Tibial artery (tissue), 4 donors: ENCODE data around the gene CABLES1.

Experiments used
- DNase-seq, 2 donors: peaks; one replicate each; pipeline ENCODE4 v3.0.0-alpha.2; 2019
- H3K27ac ChIP-seq, 2 donors: fragments of 200-600 bp; sonication (generic) in 1 of 2; 1 replicate in 1 of 2; 2 replicates in 1 of 2; pipeline ENCODE4 v1.5.1; 2018 to 2019; ENCODE audit warnings: mild to moderate bottlenecking in 1 of 2
- H3K27me3 ChIP-seq, 2 donors: fragments of 200-600 bp; sonication (generic) in 1 of 2; one replicate each; pipeline versions ENCODE4 v1.5.1 to v1.6.0; 2016 to 2019
- H3K36me3 ChIP-seq, 3 donors: fragments of 200-600 bp; sonication (generic) in 2 of 3; one replicate each; pipeline ENCODE4 v1.5.1; 2016 to 2019; ENCODE audit warnings: mild to moderate bottlenecking in 2 of 3
- H3K4me1 ChIP-seq, 4 donors: fragments of 200-600 bp; sonication (generic) in 2 of 4; 1 replicate in 3 of 4; 2 replicates in 1 of 4; pipeline ENCODE4 v1.5.1; 2016 to 2019
- H3K4me3 ChIP-seq, 2 donors: fragments of 200-600 bp; sonication (generic) in 1 of 2; 1 replicate in 1 of 2; 2 replicates in 1 of 2; pipeline ENCODE4 v1.5.1; 2018 to 2019; ENCODE audit warnings: mild to moderate bottlenecking in 2 of 2
- H3K9me3 ChIP-seq, 3 donors: fragments of 200-600 bp; sonication (generic) in 1 of 3; one replicate each; pipeline ENCODE4 v1.5.1; 2016 to 2019
- intact Hi-C: fragments of 100-400 bp; cut with DNase I; formaldehyde crosslinking; loops from one replicate; pipeline ENCODE4 v1.15.0; 2023; ENCODE audit warnings: low total_unique reads
- TF ChIP-seq, protein P1 (sequence below), 2 experiments: fragments of 200-600 bp in 1 of 2; fragments of 450-650 bp in 1 of 2; IDR thresholded peaks; one replicate each; pipeline ENCODE4 v1.5.1; 2017 to 2019; ENCODE audit warnings: antibody characterized with exemption in 2 of 2, mild to moderate bottlenecking in 1 of 2, moderate library complexity in 1 of 2

The CABLES1 gene

DNA sequence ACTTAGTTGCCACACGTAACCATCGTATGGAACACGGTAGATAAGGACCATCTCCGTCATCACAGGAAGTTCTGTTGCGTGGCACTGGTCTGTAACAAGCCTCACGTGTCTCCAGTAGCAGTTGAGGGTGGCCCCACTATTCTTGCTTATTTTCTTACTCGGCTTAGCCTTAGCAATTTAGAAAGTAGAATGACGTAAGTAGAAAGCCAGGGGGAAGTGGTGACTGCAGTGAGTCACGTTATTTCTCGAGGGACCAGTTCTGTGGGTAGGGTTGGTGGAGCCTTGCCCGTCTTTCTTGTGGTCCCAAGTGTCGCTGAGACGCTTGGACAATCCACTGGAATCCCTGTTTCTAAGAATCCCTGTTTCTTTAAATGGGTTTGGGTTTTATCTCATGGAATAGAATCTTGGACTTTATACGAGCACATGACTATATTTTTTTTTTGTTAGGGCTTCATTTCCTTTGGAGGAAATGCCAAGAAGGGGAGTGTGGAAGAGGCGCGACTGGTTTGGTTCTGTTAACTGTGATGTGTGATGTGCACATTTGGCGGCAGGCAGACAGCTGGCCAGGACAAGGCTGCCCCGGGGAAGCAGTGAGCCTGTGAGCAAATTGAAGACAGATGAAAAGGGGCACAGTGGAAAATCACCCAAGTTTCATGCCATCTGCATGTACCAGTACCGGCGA, 96.2 kb downstream of the CABLES1 start:
- TF ChIP-seq, protein P1, sequence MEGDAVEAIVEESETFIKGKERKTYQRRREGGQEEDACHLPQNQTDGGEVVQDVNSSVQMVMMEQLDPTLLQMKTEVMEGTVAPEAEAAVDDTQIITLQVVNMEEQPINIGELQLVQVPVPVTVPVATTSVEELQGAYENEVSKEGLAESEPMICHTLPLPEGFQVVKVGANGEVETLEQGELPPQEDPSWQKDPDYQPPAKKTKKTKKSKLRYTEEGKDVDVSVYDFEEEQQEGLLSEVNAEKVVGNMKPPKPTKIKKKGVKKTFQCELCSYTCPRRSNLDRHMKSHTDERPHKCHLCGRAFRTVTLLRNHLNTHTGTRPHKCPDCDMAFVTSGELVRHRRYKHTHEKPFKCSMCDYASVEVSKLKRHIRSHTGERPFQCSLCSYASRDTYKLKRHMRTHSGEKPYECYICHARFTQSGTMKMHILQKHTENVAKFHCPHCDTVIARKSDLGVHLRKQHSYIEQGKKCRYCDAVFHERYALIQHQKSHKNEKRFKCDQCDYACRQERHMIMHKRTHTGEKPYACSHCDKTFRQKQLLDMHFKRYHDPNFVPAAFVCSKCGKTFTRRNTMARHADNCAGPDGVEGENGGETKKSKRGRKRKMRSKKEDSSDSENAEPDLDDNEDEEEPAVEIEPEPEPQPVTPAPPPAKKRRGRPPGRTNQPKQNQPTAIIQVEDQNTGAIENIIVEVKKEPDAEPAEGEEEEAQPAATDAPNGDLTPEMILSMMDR (IDR thresholded peaks at IDR 0.05): no peak
- Histone ChIP-seq H3K27ac (peak overlapping the region; percentile 89 to 90), H3K27me3 (no peaks in the 10 kb centered on the region), H3K36me3 (peaks cover 0 to 9% (median 0%) of the 10 kb centered on the region in 3 donors), H3K9me3 (no peaks in the 10 kb centered on the region), H3K4me3 (no peak overlapping the region), H3K4me1 (peaks cover 0 to 56% (median 40%) of the 10 kb centered on the region in 4 donors)
- DNase-seq: peak; percentile 91 to 95
- intact Hi-C loops: loop anchor here (5.0 to 10.0 kb wide), 3 partner anchors 94 to 887 kb away; partner anchors contain the start of gene CABLES1

GRCh38 chr18:23232331-23232730, 97.0 kb downstream of the CABLES1 start:
- H3K4me3 ChIP-seq: no peak overlapping the region
- peak overlapping the region; percentile 89 to 90 for H3K27ac ChIP-seq
- intact Hi-C loops: loop anchor here (5.0 to 10.0 kb wide), 3 partner anchors 95 to 888 kb away; partner anchors contain the start of gene CABLES1
- no peak for DNase-seq
- peaks cover 0 to 9% (median 0%) of the 10 kb centered on the region in 3 donors for H3K36me3 ChIP-seq
- no peaks in the 10 kb centered on the region for H3K27me3 ChIP-seq
- TF ChIP-seq, protein P1 (IDR thresholded peaks at IDR 0.05): no peak
- peaks cover 0 to 52% (median 38%) of the 10 kb centered on the region in 4 donors for H3K4me1 ChIP-seq
- no peaks in the 10 kb centered on the region for H3K9me3 ChIP-seq

- DNase-seq: no peak
- intact Hi-C loops: loop anchor here (5.0 to 10.0 kb wide), 3 partner anchors 97 to 890 kb away; partner anchors contain the start of gene CABLES1
- Histone ChIP-seq H3K36me3 (peaks cover 0 to 9% (median 0%) of the 10 kb centered on the region in 3 donors), H3K27ac (no peak overlapping the region), H3K4me3 (no peak overlapping the region), H3K9me3 (no peaks in the 10 kb centered on the region), H3K4me1 (peaks cover 0 to 48% (median 33%) of the 10 kb centered on the region in 4 donors), H3K27me3 (no peaks in the 10 kb centered on the region)
- TF ChIP-seq, protein P1 (IDR thresholded peaks at IDR 0.05): no peak
These were observed 99.3 kb downstream of the CABLES1 start for GRCh38 chr18:23234619-23235018.

- H3K27ac ChIP-seq: no peak overlapping the region
- intact Hi-C loops: loop anchor here (10.0 kb wide), 2 partner anchors 119 to 891 kb away; no protein-coding TSS in a partner anchor
- TF ChIP-seq, protein P1 (IDR thresholded peaks at IDR 0.05): no peak
These were observed 100.1 kb downstream of the CABLES1 start for GRCh38 chr18:23235336-23235735.

GRCh38 chr18:23235860-23236259, 100.6 kb downstream of the CABLES1 start:
- Histone ChIP-seq H3K27ac (peak overlapping the region; percentile 6 to 72), H3K4me3 (no peak overlapping the region), H3K9me3 (no peaks in the 10 kb centered on the region), H3K36me3 (peaks cover 0 to 9% (median 0%) of the 10 kb centered on the region in 3 donors), H3K4me1 (peaks cover 0 to 39% (median 28%) of the 10 kb centered on the region in 4 donors), H3K27me3 (no peaks in the 10 kb centered on the region)
- intact Hi-C loops: loop anchor here (10.0 kb wide), 2 partner anchors 119 to 891 kb away; no protein-coding TSS in a partner anchor
- DNase-seq: no peak
- TF ChIP-seq, protein P1 (IDR thresholded peaks at IDR 0.05): no peak

More at GRCh38 chr18:23235336-23235735, 100.1 kb downstream of the CABLES1 start:
- peaks cover 0 to 9% (median 0%) of the 10 kb centered on the region in 3 donors for H3K36me3 ChIP-seq
- H3K9me3 ChIP-seq: no peaks in the 10 kb centered on the region
- H3K4me3 ChIP-seq: no peak overlapping the region
- no peaks in the 10 kb centered on the region for H3K27me3 ChIP-seq
- peaks cover 0 to 44% (median 33%) of the 10 kb centered on the region in 4 donors for H3K4me1 ChIP-seq
- no peak for DNase-seq
